Measurements from ENCODE around the gene HMG20B.

DNA sequence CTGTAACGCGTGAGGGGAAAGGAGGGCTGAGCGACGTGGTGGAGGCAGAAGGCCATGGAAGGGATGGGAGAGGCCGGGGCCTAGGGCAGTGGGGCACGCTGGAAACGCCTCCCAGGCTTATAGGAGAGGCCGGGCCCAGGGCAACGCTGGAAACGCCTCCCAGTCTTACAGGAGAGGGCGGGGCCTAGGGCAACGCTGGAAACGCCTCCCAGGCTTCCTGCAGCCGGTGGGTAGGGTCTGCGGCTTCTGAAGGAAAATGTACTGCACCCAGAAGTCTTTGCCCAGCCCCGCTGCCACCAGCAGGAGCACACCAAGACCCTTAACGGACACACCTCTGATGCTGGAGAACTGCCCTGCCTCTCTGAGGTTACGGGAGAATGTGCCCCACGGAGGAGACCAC, 44.7 kb downstream of the HMG20B start:
- TF ChIP-seq, protein P1, sequence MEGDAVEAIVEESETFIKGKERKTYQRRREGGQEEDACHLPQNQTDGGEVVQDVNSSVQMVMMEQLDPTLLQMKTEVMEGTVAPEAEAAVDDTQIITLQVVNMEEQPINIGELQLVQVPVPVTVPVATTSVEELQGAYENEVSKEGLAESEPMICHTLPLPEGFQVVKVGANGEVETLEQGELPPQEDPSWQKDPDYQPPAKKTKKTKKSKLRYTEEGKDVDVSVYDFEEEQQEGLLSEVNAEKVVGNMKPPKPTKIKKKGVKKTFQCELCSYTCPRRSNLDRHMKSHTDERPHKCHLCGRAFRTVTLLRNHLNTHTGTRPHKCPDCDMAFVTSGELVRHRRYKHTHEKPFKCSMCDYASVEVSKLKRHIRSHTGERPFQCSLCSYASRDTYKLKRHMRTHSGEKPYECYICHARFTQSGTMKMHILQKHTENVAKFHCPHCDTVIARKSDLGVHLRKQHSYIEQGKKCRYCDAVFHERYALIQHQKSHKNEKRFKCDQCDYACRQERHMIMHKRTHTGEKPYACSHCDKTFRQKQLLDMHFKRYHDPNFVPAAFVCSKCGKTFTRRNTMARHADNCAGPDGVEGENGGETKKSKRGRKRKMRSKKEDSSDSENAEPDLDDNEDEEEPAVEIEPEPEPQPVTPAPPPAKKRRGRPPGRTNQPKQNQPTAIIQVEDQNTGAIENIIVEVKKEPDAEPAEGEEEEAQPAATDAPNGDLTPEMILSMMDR (IDR thresholded peaks at IDR 0.05) = no peak
- TF ChIP-seq POLR2AphosphoS5 (IDR thresholded peaks at IDR 0.05) = no peak
- no peak for TF ChIP-seq POLR2A (IDR thresholded peaks at IDR 0.05)
